ENCODE data around the gene POPDC3.
A peak's percentile ranks its signal among the peaks of the same experiment; 100 is the strongest.

The POPDC3 gene

DNA sequence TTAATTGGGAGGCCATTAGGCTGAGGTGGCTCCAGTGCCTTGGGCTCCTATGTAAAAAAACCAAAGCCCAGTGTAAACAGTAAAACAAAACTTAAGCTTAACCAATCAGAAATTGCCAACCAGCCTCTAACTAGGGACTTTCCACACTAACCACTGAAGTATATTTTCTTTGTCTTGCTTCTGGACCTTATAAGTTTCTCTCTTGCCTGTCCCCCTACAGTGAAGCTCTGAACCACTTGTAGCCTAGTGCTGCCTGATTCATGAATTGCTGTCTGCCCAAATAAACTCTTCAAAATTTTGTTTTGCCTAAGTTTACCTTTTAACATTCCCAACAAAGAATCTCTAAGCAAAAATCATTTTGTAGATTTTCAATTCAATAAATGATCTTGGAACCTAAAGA lies 28.2 kb downstream of the POPDC3 start:
- DNase-seq (ENCODE audit: low spot score): no peak

DNA sequence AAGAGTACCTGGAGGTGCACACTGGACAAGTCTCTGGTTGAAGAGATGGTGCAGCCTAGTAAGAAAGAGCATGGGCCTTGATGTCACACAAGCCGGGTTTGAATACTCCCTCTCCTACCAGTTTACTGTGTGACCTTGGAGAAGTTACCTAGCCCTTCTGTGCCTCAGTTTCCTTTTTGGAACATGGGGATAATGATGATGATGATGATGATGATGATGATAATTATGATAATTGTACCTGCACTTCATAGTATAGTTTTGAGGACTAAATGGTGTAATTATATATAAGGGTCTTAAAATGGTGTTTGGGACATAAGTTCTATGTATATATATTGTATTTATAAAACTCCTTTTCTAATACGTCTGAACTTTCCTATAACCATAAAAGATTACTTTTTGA lies 41.7 kb downstream of the POPDC3 start:
- DNase-seq (ENCODE audit: low spot score): no peak

DNA sequence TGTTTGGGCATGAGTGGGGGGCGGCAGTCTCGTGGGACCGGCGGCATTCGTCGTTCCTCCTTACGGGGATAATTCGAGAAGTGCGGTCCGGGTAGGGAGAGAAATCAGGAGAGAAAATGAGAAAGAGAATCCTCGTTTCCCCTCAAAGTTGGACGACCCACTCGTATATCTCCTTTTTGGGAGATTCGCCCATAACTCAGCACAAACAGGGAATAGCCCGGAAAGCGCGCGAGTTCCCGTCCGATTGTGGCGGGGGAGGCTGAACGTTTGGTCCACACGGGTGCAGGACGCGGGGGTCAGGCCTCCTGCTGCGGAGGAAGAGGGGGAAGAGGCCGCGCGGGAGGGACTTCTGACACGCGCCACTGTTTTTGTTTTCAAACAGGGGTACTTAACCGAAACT lies 42.4 kb downstream of the POPDC3 start:
- no peak for DNase-seq (ENCODE audit: low spot score)

DNA sequence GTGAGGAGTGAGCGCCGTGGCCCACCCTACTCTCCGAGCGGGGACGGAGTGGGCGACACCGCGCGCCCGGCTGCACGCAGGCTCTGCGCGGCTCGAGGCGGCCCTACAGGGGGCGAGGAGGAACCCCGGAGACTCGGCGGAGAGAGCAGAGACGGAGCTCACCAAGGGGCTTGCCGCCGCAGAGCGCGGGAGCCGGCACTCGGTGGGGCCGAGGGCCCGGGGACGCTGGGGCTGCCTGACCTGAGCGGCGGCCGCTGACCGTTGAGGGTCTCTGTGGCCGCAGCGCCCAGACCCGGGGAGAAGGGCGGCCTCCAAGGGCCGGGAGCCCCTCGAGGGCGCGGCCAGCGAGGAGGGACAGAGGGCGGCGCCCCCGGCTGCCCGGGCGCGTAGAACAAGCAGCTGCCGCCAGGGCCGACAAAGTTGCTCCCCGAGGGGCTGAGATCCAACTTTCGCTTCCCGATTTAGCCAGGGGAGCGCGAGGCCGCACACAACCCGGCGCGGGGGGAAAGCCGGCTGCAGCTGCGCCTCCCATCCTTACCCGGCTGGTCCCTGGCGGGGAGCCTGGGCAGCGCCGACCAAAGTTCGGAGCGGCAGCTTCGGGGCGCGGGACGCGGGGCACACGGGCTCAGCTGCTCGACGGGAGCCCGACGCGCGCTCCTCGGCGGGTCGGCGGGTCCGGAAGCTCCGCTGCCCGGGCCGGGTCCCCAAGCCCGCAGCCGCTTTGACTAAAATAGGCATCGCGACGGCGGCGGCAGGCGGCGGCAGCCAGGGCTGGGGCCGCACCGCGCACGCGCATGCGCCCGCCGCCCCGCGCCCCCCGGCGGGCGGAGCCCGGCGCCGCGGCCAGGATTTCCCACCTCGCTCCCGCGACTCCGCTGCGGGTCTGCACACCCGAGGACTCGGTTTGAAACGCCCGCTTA lies 43.1 kb downstream of the POPDC3 start:
- peak; percentile 26 for DNase-seq (ENCODE audit: low spot score)

DNA sequence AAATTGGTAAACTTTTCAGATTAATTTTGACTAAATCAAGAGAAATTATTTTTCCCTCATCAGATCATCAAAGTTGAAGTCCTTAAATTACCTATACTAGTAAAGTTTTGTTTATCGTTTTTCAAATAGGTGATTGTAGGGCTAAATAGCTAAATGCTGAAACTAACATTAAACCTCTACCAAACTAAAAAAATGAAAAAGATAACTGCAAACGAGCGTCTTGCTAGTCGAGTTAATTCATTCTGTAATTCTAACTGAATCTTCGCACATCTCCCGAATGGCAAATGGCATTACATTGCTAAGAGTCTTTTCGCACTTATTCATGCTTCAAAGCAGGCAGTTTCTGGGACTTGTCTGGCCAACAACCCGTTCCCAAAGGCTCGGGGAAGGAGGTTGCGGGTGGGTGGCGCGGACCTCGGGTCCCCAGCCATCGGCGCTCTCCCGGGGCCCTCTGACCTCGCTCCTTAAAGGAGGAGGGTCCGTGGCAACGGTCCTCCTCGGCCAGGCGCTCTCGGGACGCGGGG lies 43.8 kb downstream of the POPDC3 start:
- DNase-seq (ENCODE audit: low spot score): peak; percentile 5

DNA sequence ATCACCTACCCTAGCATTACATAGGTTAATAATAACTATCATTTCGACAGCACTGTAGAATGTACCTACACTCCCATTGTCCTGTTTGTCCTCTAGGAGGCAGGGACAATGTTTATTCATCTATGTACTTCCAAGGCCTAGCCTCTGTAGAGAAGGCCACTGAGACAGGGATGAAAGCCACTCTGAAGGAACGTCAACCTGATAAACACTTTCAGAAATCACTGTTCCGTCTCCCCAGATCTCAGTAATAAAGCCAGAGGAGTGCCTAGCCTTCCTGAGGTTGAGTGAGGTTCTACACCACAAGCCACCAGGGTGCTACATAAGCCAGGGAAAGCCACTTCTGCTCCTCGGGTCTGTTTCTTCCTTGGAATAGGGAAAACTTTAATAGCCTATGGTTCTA lies 44.8 kb downstream of the POPDC3 start:
- peak; percentile 21 for DNase-seq (ENCODE audit: low spot score)

DNA sequence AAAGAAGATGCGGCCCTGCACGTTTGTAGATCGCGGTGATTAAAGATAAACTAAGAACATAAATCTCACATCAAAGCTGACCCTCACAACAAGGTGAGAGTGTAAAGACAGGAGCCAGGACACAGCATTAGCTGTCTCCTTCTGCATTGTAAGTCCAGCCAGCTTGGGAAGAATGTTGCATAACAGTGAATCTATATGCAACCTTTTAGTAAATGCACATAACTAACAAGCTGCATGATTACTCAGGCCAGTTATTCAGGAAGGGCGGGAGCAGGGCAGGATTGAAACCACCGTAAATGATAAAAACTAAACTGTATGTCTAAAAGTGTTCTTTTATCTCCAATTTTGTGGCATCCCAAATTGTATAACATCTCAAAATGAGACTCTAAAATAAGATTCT lies 57.1 kb downstream of the POPDC3 start:
- no peak for DNase-seq (ENCODE audit: low spot score)

DNA sequence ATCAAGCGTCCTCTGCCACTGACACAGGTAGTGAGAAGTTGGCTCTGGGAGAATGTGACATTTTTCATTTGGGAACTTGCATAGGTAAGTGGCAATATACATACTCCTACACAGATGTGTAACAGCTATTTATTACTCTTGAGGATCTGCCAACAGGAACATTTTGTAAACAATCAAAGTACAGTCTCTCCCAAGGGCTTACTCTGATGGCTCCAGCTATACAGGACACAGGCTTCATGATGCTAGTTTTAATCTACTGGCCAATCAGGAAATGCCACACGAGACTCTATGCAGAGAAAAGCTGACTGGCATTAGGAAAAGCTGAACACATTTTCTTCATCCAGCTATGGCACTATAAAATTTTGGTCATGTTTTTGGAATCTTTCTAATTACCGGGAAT lies 57.8 kb downstream of the POPDC3 start:
- no peak for DNase-seq (ENCODE audit: low spot score)

DNA sequence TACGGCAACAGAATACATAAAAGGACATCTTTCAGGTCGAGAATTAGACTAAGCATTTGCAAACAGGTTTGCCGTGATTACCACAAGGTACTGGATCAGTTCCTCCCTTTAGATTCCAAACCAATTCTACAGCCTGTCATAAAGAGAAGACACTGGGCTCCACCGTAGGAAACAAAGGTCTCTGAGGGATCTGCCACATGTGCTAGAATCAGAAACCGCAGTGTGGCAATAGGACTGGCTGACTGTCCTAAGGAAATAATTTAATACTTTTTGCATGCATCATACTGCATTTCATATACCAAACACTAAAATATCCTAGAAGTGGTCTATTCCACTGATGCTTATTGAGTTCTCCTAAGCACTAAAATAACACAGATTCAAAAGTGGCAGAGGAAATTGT lies 59.2 kb downstream of the POPDC3 start:
- no peak for DNase-seq (ENCODE audit: low spot score)

DNA sequence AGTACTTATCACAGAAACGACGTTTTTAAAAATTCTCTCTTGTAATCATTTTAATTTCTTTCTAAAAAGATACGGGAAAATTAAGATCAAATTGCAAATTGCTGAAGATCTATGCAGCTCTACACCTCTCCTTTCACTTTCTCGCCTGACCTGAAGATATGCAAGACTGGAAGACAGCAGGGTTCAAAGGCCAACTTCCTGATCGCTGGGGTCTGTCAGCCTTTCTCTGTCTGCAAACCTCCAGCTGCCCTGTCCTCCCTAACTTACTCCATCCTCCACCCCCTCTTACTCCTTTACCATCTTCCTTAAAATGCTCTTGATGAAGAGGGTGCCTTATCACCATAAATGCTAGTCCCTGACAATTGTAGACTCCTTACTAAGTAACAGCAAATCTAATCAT lies 63.7 kb downstream of the POPDC3 start:
- DNase-seq (ENCODE audit: low spot score): no peak

DNA sequence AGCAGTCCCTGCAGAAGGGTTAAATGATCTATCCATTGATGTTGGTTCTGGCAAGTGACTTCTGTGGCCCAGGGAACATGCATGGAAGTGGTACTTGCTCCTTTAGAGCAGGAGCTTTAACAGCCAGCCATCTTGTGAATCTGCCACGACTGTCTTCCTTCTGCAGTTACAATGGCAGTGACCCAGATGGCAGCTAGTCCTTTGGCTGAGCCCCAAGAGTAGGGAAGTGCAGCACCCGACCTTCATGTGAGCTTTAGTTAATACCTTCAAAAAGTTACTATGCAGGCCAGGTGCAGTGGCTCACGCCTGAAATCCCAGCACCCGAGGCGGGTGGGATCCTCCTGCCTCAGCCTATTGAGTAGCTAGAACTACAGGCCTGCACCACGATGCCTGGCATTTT lies 66.4 kb downstream of the POPDC3 start:
- no peak for DNase-seq (ENCODE audit: low spot score)

DNA sequence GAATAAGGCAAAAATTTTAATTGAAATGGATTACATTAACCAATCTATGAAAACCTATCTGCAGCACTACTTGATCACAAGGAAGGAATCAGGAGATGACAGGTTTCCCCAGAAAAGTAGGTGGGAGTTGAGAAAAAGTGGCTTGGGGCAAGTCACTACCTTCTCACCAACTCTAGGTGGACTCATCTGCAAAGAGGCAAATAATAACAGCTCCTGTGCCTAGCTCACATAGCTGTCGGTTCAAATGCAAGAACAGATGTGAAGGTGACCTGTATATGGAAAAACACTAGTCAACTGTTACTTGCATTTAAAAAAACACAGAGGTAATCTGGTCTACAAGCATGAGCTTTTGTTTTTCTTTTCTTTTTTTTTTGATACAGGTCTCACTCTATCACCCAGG lies 67.2 kb downstream of the POPDC3 start:
- DNase-seq (ENCODE audit: low spot score): no peak

DNA sequence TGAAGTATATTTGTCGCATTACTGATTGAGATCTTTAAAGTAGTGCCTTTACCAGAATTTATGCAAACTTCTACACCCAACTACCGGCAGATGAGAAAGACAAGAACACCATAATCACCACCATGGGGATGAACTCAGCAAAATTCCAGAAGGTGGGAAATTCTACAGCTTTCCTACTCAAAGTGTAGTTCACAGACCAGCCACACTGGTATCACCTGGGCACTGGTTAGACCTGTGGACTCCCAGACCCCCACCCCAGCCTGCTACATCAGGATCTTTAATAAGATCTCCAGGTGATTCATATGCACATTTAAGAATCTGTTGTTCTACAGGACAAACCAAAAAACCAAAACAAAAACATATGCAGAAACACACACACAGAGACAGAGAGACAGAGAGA lies 67.9 kb downstream of the POPDC3 start:
- DNase-seq (ENCODE audit: low spot score): no peak

DNA sequence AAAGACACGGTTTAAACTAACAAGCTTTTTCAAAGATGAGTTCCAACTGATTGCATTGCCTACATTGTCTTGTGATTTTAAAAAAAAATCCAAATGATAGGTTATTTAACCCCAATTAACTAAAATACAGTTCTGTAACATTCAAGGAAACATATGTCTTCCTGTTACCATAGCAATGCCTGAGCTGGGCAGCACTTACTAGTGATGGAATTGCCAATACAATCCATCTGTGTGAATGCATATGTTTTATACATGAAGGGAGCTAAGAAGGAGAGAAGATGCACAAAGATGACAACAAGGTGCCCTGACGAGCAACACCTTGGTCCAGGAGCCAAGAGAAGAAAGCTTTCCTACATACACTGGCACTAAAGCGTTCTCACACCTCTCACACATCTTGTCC lies 68.7 kb downstream of the POPDC3 start:
- no peak for DNase-seq (ENCODE audit: low spot score)

DNA sequence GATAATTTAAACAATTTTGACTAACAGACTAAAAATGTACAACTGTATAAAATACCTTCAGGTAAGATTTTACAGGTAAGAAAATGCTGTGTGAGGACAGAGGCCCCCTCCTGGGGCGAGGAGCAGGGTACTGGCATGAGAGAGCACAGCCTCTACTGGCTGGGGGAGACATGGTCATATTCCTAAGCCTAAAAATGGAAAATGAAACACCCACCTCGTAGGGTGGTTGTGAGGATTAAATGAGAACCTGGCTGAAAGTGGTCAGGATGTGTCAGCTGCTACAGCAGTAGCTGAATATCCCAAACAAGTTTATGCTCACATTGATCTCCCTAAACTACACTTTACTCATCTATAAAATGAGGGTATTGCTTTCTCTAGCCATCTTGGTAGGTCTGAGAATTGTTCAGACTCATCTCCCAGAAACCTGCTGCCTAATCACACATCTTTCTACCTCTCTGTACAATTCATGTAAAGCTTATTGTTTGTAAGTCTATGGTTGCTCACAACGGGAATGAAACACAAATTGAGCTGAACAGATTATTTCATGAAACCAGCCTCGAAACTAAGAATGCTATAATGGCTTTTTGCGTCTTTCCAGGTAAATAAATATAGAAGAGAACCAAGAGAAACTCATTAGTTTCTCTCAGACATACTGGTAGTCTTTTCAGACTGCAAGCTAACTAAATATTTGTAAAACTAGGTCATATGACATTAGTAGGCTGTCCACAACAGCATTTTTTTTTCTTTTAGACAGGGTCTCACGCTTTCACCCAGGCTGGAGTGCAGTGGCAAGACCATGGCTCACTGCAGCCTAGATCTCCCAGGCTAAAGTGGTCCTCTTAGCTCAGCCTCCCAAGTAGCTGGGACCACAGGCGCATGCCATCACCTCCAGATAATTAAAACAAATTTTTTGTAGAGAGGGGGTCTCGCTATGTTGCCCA lies 69.6 kb downstream of the POPDC3 start:
- no peak for DNase-seq (ENCODE audit: low spot score)

DNA sequence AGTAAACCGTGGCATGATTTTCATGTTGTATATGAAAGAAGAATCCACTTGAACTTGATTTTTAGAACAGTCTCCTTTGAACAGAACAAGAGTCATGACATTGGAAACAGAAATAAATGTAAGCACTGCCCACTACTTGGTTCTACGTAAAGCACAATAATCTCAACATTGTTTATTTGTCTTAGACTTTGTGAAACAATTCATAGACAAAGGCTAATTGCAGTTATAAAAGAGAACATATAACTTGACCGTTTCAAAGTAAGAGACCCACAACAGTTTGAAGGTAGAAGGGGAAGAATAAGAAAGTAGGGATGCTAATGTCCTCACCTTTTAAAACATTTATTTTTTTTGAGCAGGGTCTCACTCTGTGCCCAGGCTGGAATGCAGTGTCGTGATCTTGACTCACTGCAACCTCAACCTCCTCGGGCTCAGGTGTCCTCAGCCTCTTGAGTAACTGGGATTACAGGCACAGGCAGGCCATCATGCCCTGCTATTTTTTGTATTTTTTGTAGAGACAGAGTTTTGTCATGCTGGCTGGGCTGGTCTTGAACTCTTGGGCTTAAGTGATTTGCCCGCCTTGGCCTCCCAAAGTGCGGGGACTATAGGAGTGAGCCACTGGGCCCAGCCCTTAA lies 71.1 kb downstream of the POPDC3 start:
- no peak for DNase-seq (ENCODE audit: low spot score)

All from cerebellar cortex (tissue), 1 donor.